BJ (cell line): ENCODE data around the gene ACAP2. TPM values are rescaled to one million over a fixed set of nuclear protein-coding genes. Genes with fewer than 3 reads are reported as not detected.

Experiments used
- CTCF ChIA-PET: fragments of 350-600 bp; formaldehyde crosslinking; extraction: SDS; loops from one replicate; lab custom pipeline; 2021; ENCODE audit warnings: antibody characterized with exemption, inconsistent platforms; lab: Yijun Ruan, JAX
- POLR2A ChIA-PET: fragments of 300-600 bp; sonication (Branson Sonifier 250); formaldehyde crosslinking; extraction: SDS; loops from one replicate; lab custom pipeline; 2021; ENCODE audit warnings: antibody characterized with exemption; lab: Charles Lee
- DNase-seq: peaks from one replicate; pipeline ENCODE4 v3.0.0-alpha.2; 2011; ENCODE audit warnings: low read depth
- H3K27me3 ChIP-seq: 2 replicates; pipeline ENCODE4 v1.6.0; 2011; ENCODE audit warnings: low read length; ENCODE audit not compliant: control insufficient read depth, insufficient read depth
- H3K36me3 ChIP-seq: 2 replicates; pipeline ENCODE4 v1.5.1; 2011; ENCODE audit warnings: low read length; ENCODE audit not compliant: control insufficient read depth, insufficient read depth
- H3K4me3 ChIP-seq: 2 replicates; pipeline ENCODE4 v1.5.1; 2011; ENCODE audit warnings: low read depth, mild to moderate bottlenecking, control low read depth, low read length
- CTCF ChIP-seq: IDR thresholded peaks from 2 replicates; pipeline ENCODE4 v1.5.1; 2011; ENCODE audit warnings: low read depth, mild to moderate bottlenecking, control low read depth, inconsistent platforms, low read length, moderate library complexity; ENCODE audit not compliant: insufficient read depth
- polyA plus RNA-seq: library from polyadenylated mRNA; depleted of rRNA; stranded (reverse); fragments of >200 nt; gene quantifications from 2 replicates; pipeline ENCODE4 v1.2.3, GENCODE V29; 2011

Gene ACAP2
- polyA plus RNA-seq, 1 experiment: 12.5 TPM

GRCh38 chr3:195394024-195394423 is 48.8 kb downstream of the ACAP2 start:
- DNase-seq: no peak
- H3K27me3 ChIP-seq: no peaks in the 10 kb centered on the region
- H3K36me3 ChIP-seq: no peaks in the 10 kb centered on the region
- POLR2A ChIA-PET: no interaction called here
- no peak for TF ChIP-seq CTCF
- CTCF ChIA-PET: no interaction called here
- H3K4me3 ChIP-seq: no peak overlapping the region

DNA sequence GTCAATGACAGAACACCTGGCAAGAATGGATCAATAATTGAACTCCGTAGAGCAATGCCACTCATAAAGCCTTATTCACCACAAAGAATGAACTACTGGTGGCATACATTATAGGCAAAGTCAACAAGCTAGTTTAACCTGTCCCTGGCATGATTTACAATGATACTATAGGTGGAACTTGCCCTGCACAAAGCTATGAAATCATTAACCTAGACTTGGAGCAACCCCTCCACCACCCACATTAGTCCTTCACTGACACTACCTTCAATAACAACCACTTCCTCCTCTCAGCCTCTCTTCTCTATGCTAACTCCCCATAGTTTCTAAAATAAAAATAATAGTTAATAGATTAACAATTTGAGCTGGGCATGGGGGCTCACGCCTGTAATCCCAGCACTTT is 54.4 kb downstream of the ACAP2 start:
- no peaks in the 10 kb centered on the region for H3K36me3 ChIP-seq
- ChIA-PET CTCF (no interaction called here), POLR2A (no interaction called here)
- no peak for DNase-seq
- TF ChIP-seq CTCF: no peak
- H3K27me3 ChIP-seq: no peaks in the 10 kb centered on the region
- no peak overlapping the region for H3K4me3 ChIP-seq

GRCh38 chr3:195386739-195387138 is 56.1 kb downstream of the ACAP2 start:
- no peak for DNase-seq
- ChIA-PET CTCF (no interaction called here), POLR2A (no interaction called here)
- H3K4me3 ChIP-seq: no peak overlapping the region
- TF ChIP-seq CTCF: no peak
- H3K36me3 ChIP-seq: no peaks in the 10 kb centered on the region
- H3K27me3 ChIP-seq: no peaks in the 10 kb centered on the region

DNA sequence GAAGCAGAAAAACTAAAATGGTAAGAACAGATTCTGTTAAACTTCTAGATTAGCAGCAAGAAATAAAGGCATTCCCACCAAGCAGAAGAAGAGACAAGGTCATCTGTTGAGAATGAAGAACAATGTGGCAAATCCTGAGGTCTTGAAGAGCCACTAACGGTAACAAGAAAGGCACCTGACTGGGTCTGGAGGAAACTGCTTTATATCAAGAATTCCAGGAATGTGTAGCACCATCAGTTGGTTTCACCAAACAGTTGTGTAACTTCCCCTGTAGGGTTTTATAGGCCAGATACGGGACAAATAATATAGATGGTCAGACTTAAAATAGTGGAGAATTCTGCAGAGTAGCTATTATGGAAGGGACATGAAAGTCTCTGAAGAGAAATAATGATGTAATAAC is 57.3 kb downstream of the ACAP2 start:
- H3K4me3 ChIP-seq: no peak overlapping the region
- CTCF ChIA-PET: no interaction called here
- no peak for TF ChIP-seq CTCF
- DNase-seq: peak; percentile 5
- H3K36me3 ChIP-seq: no peaks in the 10 kb centered on the region
- POLR2A ChIA-PET: no interaction called here
- H3K27me3 ChIP-seq: no peaks in the 10 kb centered on the region

- no peaks in the 10 kb centered on the region for H3K27me3 ChIP-seq
- ChIA-PET POLR2A (no interaction called here), CTCF (no interaction called here)
- no peaks in the 10 kb centered on the region for H3K36me3 ChIP-seq
- DNase-seq: no peak
- H3K4me3 ChIP-seq: no peak overlapping the region
- TF ChIP-seq CTCF: no peak
Observed at GRCh38 chr3:195384952-195385351, 57.9 kb downstream of the ACAP2 start.
